Measurements from ENCODE around the gene CAMK2G. TPM values are rescaled to one million over a fixed set of nuclear protein-coding genes. Genes with fewer than 3 reads are reported as not detected.

Gene CAMK2G
- total RNA-seq, 1 donor from 2014 or later = 25.9 TPM

DNA sequence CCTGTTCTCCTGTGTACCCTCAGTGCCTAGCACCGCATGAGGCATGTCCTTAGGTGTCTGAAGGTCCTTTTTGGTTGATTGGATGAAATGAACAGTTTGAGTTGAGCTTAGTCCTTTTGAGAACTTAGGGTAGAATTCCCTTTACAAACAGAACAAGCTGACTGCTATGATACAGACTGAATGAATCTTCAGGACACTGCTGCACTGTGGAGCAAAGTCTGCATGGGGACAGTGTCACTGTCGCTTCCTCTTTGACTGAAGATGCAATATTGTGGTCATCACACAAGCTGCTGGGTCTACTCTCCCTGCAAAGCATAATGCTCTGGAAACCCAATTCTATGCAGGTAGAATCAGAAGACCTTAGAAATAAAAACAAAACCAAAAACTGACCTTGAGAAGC is 28.0 kb upstream of the CAMK2G start:
- no peak overlapping the region for H3K4me3 Mint-ChIP-seq (ENCODE audit: unreplicated experiment)
- H3K27ac Mint-ChIP-seq (ENCODE audit: unreplicated experiment) = no peak overlapping the region

DNA sequence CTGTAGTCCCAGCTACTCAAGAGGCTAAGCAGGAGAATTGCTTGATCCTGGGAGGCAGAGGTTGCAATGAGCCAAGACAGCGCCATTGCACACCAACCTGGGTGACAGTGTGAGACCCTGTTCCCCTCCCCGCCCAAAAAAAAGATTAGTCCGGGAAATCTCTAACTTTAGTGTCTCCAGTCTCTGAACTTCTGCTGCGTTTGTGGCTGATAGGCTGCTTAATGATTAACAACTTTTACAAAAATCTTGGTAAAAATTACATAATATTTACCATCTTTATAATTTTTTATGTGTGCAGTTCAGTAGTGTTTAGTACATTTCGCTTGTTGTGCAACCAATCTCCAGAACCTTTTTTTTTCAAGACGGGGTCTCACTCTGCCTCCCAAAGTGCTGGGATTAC is 26.9 kb upstream of the CAMK2G start:
- H3K27me3 Mint-ChIP-seq (ENCODE audit: unreplicated experiment) = peaks cover 1% of the 10 kb centered on the region
- TF ChIP-seq, protein P1, sequence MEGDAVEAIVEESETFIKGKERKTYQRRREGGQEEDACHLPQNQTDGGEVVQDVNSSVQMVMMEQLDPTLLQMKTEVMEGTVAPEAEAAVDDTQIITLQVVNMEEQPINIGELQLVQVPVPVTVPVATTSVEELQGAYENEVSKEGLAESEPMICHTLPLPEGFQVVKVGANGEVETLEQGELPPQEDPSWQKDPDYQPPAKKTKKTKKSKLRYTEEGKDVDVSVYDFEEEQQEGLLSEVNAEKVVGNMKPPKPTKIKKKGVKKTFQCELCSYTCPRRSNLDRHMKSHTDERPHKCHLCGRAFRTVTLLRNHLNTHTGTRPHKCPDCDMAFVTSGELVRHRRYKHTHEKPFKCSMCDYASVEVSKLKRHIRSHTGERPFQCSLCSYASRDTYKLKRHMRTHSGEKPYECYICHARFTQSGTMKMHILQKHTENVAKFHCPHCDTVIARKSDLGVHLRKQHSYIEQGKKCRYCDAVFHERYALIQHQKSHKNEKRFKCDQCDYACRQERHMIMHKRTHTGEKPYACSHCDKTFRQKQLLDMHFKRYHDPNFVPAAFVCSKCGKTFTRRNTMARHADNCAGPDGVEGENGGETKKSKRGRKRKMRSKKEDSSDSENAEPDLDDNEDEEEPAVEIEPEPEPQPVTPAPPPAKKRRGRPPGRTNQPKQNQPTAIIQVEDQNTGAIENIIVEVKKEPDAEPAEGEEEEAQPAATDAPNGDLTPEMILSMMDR (IDR thresholded peaks at IDR 0.05; ENCODE audit: partially characterized antibody, unreplicated experiment) = no peak
- no peak overlapping the region for H3K27ac Mint-ChIP-seq (ENCODE audit: unreplicated experiment)
- H3K36me3 Mint-ChIP-seq (ENCODE audit: unreplicated experiment) = no peaks in the 10 kb centered on the region
- no peak overlapping the region for H3K4me3 Mint-ChIP-seq (ENCODE audit: unreplicated experiment)
- no peaks in the 10 kb centered on the region for H3K4me1 Mint-ChIP-seq (ENCODE audit: low read depth, unreplicated experiment)
- no peaks in the 10 kb centered on the region for H3K9me3 Mint-ChIP-seq (ENCODE audit: unreplicated experiment)
- DNase-seq = no peak

More for the DNA sequence above, 28.0 kb upstream of the CAMK2G start:
- Mint-ChIP-seq H3K9me3 (ENCODE audit: unreplicated experiment) (peaks cover 1% of the 10 kb centered on the region), H3K36me3 (ENCODE audit: unreplicated experiment) (no peaks in the 10 kb centered on the region), H3K4me1 (ENCODE audit: low read depth, unreplicated experiment) (peaks cover 4% of the 10 kb centered on the region), H3K27me3 (ENCODE audit: unreplicated experiment) (peaks cover 1% of the 10 kb centered on the region)
- no peak for DNase-seq
- TF ChIP-seq, protein P1 (IDR thresholded peaks at IDR 0.05; ENCODE audit: partially characterized antibody, unreplicated experiment) = no peak

DNA sequence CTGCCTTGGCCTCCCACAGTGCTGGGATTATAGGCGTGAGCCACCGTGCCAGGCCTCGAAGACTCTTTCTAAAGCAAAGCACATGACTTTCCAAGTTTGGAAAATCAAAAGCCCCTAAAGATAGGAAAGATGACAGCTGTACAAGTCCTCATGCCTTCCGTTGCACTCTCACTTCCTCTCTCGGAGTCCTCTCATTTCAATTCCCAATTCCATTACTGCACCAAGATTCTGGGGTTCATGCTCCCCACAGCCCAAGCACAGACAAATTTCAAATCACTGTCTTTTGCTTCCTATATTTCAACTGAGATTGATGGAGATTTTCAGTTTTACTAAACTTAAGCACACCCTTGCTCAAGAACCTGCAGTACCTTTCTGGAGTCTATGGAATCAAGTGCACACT is 25.7 kb upstream of the CAMK2G start:
- TF ChIP-seq, protein P1 (IDR thresholded peaks at IDR 0.05; ENCODE audit: partially characterized antibody, unreplicated experiment) = no peak
- H3K27me3 Mint-ChIP-seq (ENCODE audit: unreplicated experiment) = peaks cover 1% of the 10 kb centered on the region
- H3K36me3 Mint-ChIP-seq (ENCODE audit: unreplicated experiment) = no peaks in the 10 kb centered on the region
- no peak overlapping the region for H3K27ac Mint-ChIP-seq (ENCODE audit: unreplicated experiment)
- no peaks in the 10 kb centered on the region for H3K9me3 Mint-ChIP-seq (ENCODE audit: unreplicated experiment)
- no peak overlapping the region for H3K4me3 Mint-ChIP-seq (ENCODE audit: unreplicated experiment)
- H3K4me1 Mint-ChIP-seq (ENCODE audit: low read depth, unreplicated experiment) = no peaks in the 10 kb centered on the region
- DNase-seq = no peak

DNA sequence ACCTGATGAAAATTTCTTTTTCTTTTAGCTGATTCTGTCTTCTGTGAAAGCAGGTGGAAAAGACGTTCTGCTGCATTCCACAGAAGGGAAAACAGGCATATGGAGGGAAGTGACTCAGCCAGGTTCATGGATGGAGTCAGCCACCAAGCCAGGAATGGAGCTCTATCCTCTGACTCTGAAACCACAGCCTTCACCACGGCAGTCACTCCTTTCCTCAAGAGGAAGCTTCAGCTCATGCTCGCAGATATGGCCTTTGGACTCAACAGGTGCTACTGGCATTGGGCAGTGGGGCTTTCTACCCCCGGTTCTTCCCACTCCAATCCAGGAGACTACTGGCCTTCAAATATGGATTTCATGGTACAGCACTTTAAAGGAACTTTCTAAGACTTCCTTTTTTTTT is 25.1 kb upstream of the CAMK2G start:
- DNase-seq = no peak
- H3K36me3 Mint-ChIP-seq (ENCODE audit: unreplicated experiment) = no peaks in the 10 kb centered on the region
- no peak overlapping the region for H3K4me3 Mint-ChIP-seq (ENCODE audit: unreplicated experiment)
- H3K27me3 Mint-ChIP-seq (ENCODE audit: unreplicated experiment) = peaks cover 1% of the 10 kb centered on the region
- no peaks in the 10 kb centered on the region for H3K9me3 Mint-ChIP-seq (ENCODE audit: unreplicated experiment)
- H3K4me1 Mint-ChIP-seq (ENCODE audit: low read depth, unreplicated experiment) = no peaks in the 10 kb centered on the region
- TF ChIP-seq, protein P1 (IDR thresholded peaks at IDR 0.05; ENCODE audit: partially characterized antibody, unreplicated experiment) = no peak
- H3K27ac Mint-ChIP-seq (ENCODE audit: unreplicated experiment) = no peak overlapping the region

DNA sequence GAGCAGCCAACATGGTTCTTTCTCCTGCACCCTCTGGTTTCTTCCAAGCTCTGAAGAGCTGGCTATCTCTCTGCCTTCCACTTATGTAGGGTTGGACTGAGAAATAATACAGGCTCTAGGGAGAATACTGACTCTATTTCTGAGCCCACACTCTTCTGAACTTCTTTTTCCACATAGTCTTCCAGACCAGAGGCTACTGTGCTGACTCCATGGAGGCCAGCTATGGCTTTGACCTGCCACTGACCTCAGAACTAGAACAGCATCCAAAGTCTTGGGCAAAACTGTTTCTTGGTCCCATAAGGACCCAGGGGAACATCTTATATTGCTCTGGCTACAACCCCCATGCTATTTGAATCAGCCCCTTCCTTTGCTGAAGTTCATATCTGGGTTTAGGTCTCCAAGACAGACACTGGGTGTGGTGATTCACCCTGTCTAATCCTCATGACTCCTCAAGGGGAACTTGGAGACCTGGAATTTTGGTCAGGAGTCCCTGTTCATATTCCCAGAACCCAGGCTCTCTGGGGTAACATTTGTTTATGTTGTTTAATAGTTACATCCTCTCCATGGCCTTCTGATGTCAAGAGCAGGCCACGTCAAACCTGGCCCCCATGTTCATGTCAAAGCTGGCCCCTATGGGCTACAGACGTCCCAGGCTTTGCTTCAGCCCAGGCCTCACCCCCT is 24.5 kb upstream of the CAMK2G start:
- Mint-ChIP-seq H3K36me3 (ENCODE audit: unreplicated experiment) (no peaks in the 10 kb centered on the region), H3K27ac (ENCODE audit: unreplicated experiment) (no peak overlapping the region), H3K9me3 (ENCODE audit: unreplicated experiment) (no peaks in the 10 kb centered on the region), H3K4me3 (ENCODE audit: unreplicated experiment) (no peak overlapping the region), H3K27me3 (ENCODE audit: unreplicated experiment) (peaks cover 1% of the 10 kb centered on the region), H3K4me1 (ENCODE audit: low read depth, unreplicated experiment) (no peaks in the 10 kb centered on the region)
- no peak for DNase-seq
- TF ChIP-seq, protein P1 (IDR thresholded peaks at IDR 0.05; ENCODE audit: partially characterized antibody, unreplicated experiment) = no peak
